Vagina (tissue), 2 donors: ENCODE results near the gene KCNE2. TPM values are rescaled to one million over a fixed set of nuclear protein-coding genes. Genes with fewer than 3 reads are reported as not detected.

Experiments used
- DNase-seq, 2 donors: peaks; one replicate each; pipeline ENCODE4 v3.0.0-alpha.2; 2017; ENCODE audit errors: extremely low spot score in 2 of 2
- H3K27ac ChIP-seq: fragments of 200-600 bp; sonication (generic); one replicate; pipeline ENCODE4 v1.5.1; 2019
- H3K27me3 ChIP-seq: fragments of 200-600 bp; sonication (generic); one replicate; pipeline ENCODE4 v1.5.1; 2019
- H3K36me3 ChIP-seq, 2 donors: fragments of 200-600 bp; sonication (generic); one replicate each; pipeline ENCODE4 v1.5.1; 2017 to 2019
- H3K4me1 ChIP-seq: fragments of 200-600 bp; sonication (generic); one replicate; pipeline ENCODE4 v1.5.1; 2019
- H3K4me3 ChIP-seq, 2 donors: fragments of 200-600 bp; sonication (generic); 1 replicate in 1 of 2; 2 replicates in 1 of 2; pipeline ENCODE4 v1.5.1; 2016 to 2019
- H3K9me3 ChIP-seq: fragments of 200-600 bp; sonication (generic); one replicate; pipeline ENCODE4 v1.5.1; 2019
- CTCF ChIP-seq, 3 experiments: fragments of 450-650 bp in 2 of 3; fragments of 200-600 bp in 1 of 3; sonication (generic) in 1 of 3; IDR thresholded peaks; one replicate each; pipeline ENCODE4 v1.5.1; 2017 to 2019; ENCODE audit warnings: antibody characterized with exemption in 3 of 3, mild to moderate bottlenecking in 2 of 3, moderate library complexity in 2 of 3
- POLR2A ChIP-seq, 2 donors: fragments of 450-650 bp; IDR thresholded peaks; one replicate each; pipeline ENCODE4 v1.6.1; 2017; ENCODE audit warnings: antibody characterized with exemption in 2 of 2, mild to moderate bottlenecking in 2 of 2, moderate library complexity in 2 of 2
- POLR2AphosphoS5 ChIP-seq, 2 donors: sonication (generic); formaldehyde crosslinking; IDR thresholded peaks; one replicate each; pipeline ENCODE4 v1.9.0; 2017; ENCODE audit warnings: antibody characterized with exemption in 2 of 2, mild to moderate bottlenecking in 2 of 2, low read depth in 1 of 2; ENCODE audit not compliant: insufficient read depth in 1 of 2
- intact Hi-C: fragments of 100-400 bp; cut with DNase I; formaldehyde crosslinking; loops from one replicate; pipeline ENCODE4 v1.15.1; 2023
- total RNA-seq: library from RNA; depleted of rRNA; stranded (reverse); fragments of >200 nt; gene quantifications from one replicate; pipeline ENCODE4 v1.2.3, GENCODE V29; 2016

Gene KCNE2
- total RNA-seq, 1 donor from 2014 or later = not detected

GRCh38 chr21:34362136-34362444 lies 1.7 kb upstream of the KCNE2 start:
- H3K27me3 ChIP-seq = no peaks in the 10 kb centered on the region
- TF ChIP-seq POLR2AphosphoS5 (IDR thresholded peaks at IDR 0.05; ENCODE audit: insufficient read depth in 1 of 2, low read depth in 1 of 2) (no peak), POLR2A (IDR thresholded peaks at IDR 0.05) (no peak), CTCF (IDR thresholded peaks at IDR 0.05) (no peak)
- no peaks in the 10 kb centered on the region for H3K4me1 ChIP-seq
- H3K9me3 ChIP-seq = no peaks in the 10 kb centered on the region
- no peak overlapping the region for H3K4me3 ChIP-seq
- intact Hi-C loops = no loop called here
- no peak for DNase-seq
- H3K36me3 ChIP-seq = no peaks in the 10 kb centered on the region
- no peak overlapping the region for H3K27ac ChIP-seq

DNA sequence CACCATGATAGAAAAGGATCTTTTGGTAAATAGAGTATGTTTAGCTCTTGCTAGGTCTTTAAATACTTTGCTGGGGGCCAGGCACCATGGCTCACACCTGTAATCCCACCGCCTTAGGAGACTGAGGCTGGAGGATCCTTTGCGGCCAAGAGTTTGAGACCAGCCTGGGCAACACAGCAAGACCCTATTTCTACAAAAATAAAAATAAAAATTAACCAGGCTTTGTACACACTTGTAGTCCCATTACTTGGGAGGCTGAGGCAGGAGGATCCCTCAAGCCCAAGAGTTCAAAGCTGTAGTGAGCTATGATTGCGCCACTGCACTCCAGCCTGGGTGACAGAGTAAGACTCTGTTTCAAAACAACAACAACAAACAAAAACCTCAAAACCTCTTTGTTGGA lies 1.1 kb upstream of the KCNE2 start:
- TF ChIP-seq CTCF (IDR thresholded peaks at IDR 0.05) (no peak), POLR2AphosphoS5 (IDR thresholded peaks at IDR 0.05; ENCODE audit: insufficient read depth in 1 of 2, low read depth in 1 of 2) (no peak), POLR2A (IDR thresholded peaks at IDR 0.05) (no peak)

GRCh38 chr21:34364921-34365320 lies 1.1 kb downstream of the KCNE2 start:
- TF ChIP-seq POLR2AphosphoS5 (IDR thresholded peaks at IDR 0.05; ENCODE audit: insufficient read depth in 1 of 2, low read depth in 1 of 2) (no peak), CTCF (IDR thresholded peaks at IDR 0.05) (no peak), POLR2A (IDR thresholded peaks at IDR 0.05) (no peak)
- intact Hi-C loops = no loop called here
- H3K9me3 ChIP-seq = no peaks in the 10 kb centered on the region
- H3K4me3 ChIP-seq = no peak overlapping the region
- H3K36me3 ChIP-seq = no peaks in the 10 kb centered on the region
- DNase-seq = peak in 1 of 2 donors; percentile 58
- no peak overlapping the region for H3K27ac ChIP-seq
- H3K27me3 ChIP-seq = no peaks in the 10 kb centered on the region
- no peaks in the 10 kb centered on the region for H3K4me1 ChIP-seq

More for the DNA sequence above, 1.1 kb upstream of the KCNE2 start:
- no peaks in the 10 kb centered on the region for H3K4me1 ChIP-seq
- no peaks in the 10 kb centered on the region for H3K9me3 ChIP-seq
- H3K27ac ChIP-seq = no peak overlapping the region
- no peaks in the 10 kb centered on the region for H3K27me3 ChIP-seq
- H3K4me3 ChIP-seq = no peak overlapping the region
- intact Hi-C loops = no loop called here
- no peak for DNase-seq
- H3K36me3 ChIP-seq = no peaks in the 10 kb centered on the region

DNA sequence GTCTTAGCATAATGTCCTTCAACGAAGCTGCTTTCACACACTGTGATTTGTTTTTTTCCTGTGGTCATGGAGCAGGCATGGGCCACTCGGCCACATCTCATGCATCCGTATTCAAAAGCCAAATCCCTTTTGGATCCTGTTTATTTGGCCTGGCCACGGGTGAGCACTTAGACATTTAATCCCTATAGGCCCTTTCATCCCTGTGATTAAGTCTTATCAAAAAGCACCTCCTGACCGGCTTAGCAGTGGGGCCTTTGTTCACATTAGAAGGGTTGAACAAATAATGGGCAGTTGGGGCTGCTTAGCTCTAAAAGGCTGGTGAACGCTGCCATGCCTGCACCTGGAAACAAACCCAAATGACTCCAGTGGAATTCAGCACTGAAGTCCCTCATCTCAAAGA lies 2.0 kb downstream of the KCNE2 start:
- no peaks in the 10 kb centered on the region for H3K4me1 ChIP-seq
- H3K9me3 ChIP-seq = no peaks in the 10 kb centered on the region
- H3K27ac ChIP-seq = no peak overlapping the region
- intact Hi-C loops = no loop called here
- peak in 1 of 2 donors; percentile 52 for DNase-seq
- no peak for TF ChIP-seq CTCF (IDR thresholded peaks at IDR 0.05)
- no peak for TF ChIP-seq POLR2AphosphoS5 (IDR thresholded peaks at IDR 0.05; ENCODE audit: insufficient read depth in 1 of 2, low read depth in 1 of 2)
- TF ChIP-seq POLR2A (IDR thresholded peaks at IDR 0.05) = no peak
- no peaks in the 10 kb centered on the region for H3K36me3 ChIP-seq
- no peak overlapping the region for H3K4me3 ChIP-seq
- no peaks in the 10 kb centered on the region for H3K27me3 ChIP-seq

GRCh38 chr21:34367320-34367935 lies 3.6 kb downstream of the KCNE2 start:
- no peaks in the 10 kb centered on the region for H3K4me1 ChIP-seq
- H3K9me3 ChIP-seq = no peaks in the 10 kb centered on the region
- H3K4me3 ChIP-seq = no peak overlapping the region
- no peaks in the 10 kb centered on the region for H3K27me3 ChIP-seq
- H3K27ac ChIP-seq = no peak overlapping the region
- peak in 1 of 2 donors; percentile 34 for DNase-seq
- TF ChIP-seq POLR2AphosphoS5 (IDR thresholded peaks at IDR 0.05; ENCODE audit: insufficient read depth in 1 of 2, low read depth in 1 of 2) (peak in 1 of 2 donors; percentile 14), POLR2A (IDR thresholded peaks at IDR 0.05) (no peak), CTCF (IDR thresholded peaks at IDR 0.05) (peak; percentile 44 to 57 (median 55))
- H3K36me3 ChIP-seq = no peaks in the 10 kb centered on the region
- intact Hi-C loops = no loop called here
